OCI-LY3 (cell line): ENCODE data around the gene AATK.

Experiments
- CTCF ChIP-seq: fragments of 200-600, 300-600 bp; sonication (generic); IDR thresholded peaks from 2 replicates; pipeline ENCODE4 v1.5.1; 2014; ENCODE audit warnings: antibody characterized with exemption, low read length, low read depth
- EZH2phosphoT487 ChIP-seq: fragments of 200-600 bp; shearing (Covaris generic); IDR thresholded peaks from 2 replicates; pipeline ENCODE4 v1.6.1; 2018; ENCODE audit warnings: antibody characterized with exemption, mixed run types, low read depth

- TF ChIP-seq CTCF (no peak), EZH2phosphoT487 (no peak)
These were observed 59.3 kb downstream of the AATK start for GRCh38 chr17:81106716-81107115.
